Measurements from ENCODE around the gene NAT10.

GRCh38 chr11:34105079-34105956 is at the start of gene NAT10:
- TF ChIP-seq, protein P1, sequence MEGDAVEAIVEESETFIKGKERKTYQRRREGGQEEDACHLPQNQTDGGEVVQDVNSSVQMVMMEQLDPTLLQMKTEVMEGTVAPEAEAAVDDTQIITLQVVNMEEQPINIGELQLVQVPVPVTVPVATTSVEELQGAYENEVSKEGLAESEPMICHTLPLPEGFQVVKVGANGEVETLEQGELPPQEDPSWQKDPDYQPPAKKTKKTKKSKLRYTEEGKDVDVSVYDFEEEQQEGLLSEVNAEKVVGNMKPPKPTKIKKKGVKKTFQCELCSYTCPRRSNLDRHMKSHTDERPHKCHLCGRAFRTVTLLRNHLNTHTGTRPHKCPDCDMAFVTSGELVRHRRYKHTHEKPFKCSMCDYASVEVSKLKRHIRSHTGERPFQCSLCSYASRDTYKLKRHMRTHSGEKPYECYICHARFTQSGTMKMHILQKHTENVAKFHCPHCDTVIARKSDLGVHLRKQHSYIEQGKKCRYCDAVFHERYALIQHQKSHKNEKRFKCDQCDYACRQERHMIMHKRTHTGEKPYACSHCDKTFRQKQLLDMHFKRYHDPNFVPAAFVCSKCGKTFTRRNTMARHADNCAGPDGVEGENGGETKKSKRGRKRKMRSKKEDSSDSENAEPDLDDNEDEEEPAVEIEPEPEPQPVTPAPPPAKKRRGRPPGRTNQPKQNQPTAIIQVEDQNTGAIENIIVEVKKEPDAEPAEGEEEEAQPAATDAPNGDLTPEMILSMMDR (IDR thresholded peaks at IDR 0.05; ENCODE audit: insufficient read depth, low read depth, low read length), result no peak
- TF ChIP-seq EZH2 (IDR thresholded peaks at IDR 0.05; ENCODE audit: insufficient read depth, low read length), result no peak
